ENCODE data around the gene ZNF500. TPM values are rescaled to one million over a fixed set of nuclear protein-coding genes. Genes with fewer than 3 reads are reported as not detected.

The ZNF500 gene
- total RNA-seq: 10 to 100 TPM; 12.6 to 23.3 (median 20.5) TPM

DNA sequence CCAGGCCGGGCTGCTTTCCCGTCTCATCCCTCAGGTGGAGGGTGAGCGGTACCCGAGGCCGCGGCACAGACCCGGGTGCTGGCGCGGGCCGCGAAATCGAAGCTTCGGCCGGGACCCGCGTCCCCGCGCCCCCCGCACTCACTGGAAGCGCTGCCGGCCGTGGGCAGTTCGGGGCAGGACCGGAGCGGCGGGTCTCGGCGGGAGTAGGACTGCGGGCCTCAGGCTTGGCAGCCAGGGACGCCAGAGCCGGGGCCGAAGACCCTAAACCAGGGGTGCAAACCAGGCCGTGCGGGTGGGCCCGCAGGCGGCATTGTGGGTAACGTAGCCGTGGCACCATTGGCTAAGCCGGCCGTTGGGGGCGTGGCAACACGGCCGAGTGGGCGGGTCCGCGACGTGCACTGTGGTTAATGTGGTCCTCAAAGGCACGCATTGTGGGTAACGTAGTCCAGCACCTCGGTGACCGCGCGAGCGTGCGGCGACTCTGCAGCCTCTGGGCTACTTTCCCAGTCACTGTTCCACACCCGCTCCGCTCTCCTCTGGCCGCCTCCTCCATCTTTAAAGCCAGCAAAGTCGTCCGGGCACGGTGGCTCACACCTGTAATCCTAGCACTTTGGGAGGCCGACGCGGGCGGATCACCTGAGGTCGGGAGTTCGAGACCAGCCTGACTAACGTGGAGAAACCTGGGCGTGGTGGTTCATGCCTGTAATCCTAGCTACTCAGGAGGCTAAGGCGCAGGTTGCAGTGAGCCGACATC is at the start of gene ZNF500:
ZNF500 (minus strand) TSS at position 288 of the 754 bp plus-strand sequence. CDS start 1,184 bp downstream, outside the sequence.
- peak within 1 kb of the TSS; percentile 94 for H3K4me3 ChIP-seq (ENCODE audit: low read depth, poor library complexity, severe bottlenecking)
- peak; percentile 98 to 100 for DNase-seq (ENCODE audit: low spot score in 2 of 2)
- TF ChIP-seq, protein P1, sequence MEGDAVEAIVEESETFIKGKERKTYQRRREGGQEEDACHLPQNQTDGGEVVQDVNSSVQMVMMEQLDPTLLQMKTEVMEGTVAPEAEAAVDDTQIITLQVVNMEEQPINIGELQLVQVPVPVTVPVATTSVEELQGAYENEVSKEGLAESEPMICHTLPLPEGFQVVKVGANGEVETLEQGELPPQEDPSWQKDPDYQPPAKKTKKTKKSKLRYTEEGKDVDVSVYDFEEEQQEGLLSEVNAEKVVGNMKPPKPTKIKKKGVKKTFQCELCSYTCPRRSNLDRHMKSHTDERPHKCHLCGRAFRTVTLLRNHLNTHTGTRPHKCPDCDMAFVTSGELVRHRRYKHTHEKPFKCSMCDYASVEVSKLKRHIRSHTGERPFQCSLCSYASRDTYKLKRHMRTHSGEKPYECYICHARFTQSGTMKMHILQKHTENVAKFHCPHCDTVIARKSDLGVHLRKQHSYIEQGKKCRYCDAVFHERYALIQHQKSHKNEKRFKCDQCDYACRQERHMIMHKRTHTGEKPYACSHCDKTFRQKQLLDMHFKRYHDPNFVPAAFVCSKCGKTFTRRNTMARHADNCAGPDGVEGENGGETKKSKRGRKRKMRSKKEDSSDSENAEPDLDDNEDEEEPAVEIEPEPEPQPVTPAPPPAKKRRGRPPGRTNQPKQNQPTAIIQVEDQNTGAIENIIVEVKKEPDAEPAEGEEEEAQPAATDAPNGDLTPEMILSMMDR (IDR thresholded peaks at IDR 0.05): no peak
- TF ChIP-seq POLR2A (IDR thresholded peaks at IDR 0.05): no peak
- 5 to 9% methylated on average over 24 to 43 of the region's 72 CpGs for WGBS, 2 donors
- intact Hi-C loops (cut with DNase I; ENCODE audit: low total_unique reads): no loop called here

DNA sequence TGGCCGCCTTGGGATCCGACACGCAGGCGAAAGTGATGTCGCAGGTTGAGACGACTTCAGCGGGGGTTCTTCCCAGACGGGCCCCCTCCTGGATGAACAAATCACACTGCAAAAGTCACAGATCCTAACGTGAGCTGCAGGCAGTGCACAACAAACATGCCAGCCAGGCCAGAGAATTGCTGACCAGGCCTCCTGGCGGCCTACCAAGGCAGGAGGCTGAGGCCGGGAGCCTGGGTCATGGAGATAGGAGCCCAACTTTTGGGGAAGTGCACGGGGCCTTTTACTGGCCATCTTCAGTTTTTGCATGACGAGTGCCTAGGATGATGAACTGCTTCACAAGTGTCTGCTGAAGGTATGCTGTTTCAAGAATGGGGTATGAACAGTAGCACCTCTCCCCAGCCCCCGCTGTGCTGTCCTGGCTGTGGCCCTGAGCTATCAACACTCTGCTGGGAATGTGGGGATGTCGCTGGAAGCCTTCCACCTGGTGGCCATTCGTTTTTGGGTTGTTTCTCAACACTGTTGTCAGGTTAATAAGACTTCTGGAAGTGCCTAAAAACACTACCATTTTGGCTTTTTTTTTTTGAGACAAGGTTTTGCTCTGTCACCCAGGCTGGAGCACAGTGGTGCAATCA is 47.7 kb upstream of the ZNF500 start:
- WGBS, 2 donors: 89 to 91% methylated on average over 16 of the region's 16 CpGs
- H3K4me3 ChIP-seq (ENCODE audit: low read depth, poor library complexity, severe bottlenecking): no peak overlapping the region
- TF ChIP-seq POLR2A (IDR thresholded peaks at IDR 0.05): no peak
- TF ChIP-seq, protein P1 (IDR thresholded peaks at IDR 0.05): no peak
- no peak for DNase-seq (ENCODE audit: low spot score in 2 of 2)
- intact Hi-C loops (cut with DNase I; ENCODE audit: low total_unique reads): no loop called here

DNA sequence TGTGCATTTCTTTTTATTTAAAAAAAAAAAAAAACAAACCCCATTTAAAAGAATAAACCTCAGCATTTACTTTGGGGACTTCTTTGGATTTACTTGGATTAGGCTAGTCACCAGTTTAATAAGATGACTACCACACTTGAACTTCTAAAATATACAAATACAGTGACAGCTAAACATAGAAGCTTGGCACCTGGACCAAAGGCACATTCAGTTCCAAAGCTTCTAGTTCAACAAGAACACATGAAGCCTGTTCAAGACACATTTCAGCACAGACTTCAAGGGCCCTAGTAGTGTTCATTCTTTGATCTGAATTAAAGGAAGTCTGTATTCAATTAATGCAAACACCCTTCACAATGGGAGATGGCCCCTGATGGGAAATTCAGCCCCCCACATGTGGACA is 47.1 kb upstream of the ZNF500 start:
- no peak for TF ChIP-seq POLR2A (IDR thresholded peaks at IDR 0.05)
- TF ChIP-seq, protein P1 (IDR thresholded peaks at IDR 0.05): no peak
- intact Hi-C loops (cut with DNase I; ENCODE audit: low total_unique reads): no loop called here

DNA sequence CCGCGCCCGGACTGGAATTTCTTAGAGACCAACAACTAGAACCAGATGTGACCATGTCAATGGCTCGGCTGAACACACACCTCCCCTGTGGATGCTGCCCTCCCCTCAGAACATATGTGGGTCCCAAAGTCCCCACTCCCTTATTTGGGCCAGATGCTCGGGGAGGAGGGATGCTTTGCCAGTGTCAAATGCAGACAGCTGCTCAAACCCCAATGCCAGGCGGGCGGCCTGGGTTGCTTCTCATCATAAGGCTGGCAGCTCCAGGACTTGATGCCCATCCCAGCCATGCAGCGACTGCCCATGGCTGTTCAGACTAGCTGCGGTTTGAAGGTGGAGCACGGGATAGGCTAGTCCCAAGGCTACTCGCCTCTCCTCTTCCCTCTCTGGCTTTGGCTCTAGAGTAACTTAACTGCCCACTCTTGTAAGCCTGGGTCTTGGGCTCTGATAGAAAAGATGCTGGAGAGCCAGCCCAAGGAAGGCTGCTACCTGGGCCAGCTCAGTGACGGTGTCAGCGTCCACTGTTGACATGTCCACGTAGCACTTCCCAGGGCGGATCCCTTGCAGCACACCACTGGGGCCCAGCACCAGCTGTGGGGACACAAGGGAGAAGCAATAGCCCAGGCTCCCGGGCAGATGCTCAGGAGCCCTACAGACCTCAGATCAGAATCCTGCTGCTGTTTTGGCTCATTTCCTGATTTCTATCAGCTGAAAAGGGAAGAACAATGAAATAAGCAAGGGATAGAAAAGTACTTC is 46.5 kb upstream of the ZNF500 start:
- no peak overlapping the region for H3K4me3 ChIP-seq (ENCODE audit: low read depth, poor library complexity, severe bottlenecking)
- no peak for DNase-seq (ENCODE audit: low spot score in 2 of 2)
- 94 to 95% methylated on average over 12 to 14 of the region's 16 CpGs for WGBS, 2 donors
- intact Hi-C loops (cut with DNase I; ENCODE audit: low total_unique reads): no loop called here
- TF ChIP-seq POLR2A (IDR thresholded peaks at IDR 0.05): no peak
- TF ChIP-seq, protein P1 (IDR thresholded peaks at IDR 0.05): no peak

More for the DNA sequence above, 47.1 kb upstream of the ZNF500 start:
- no peak for DNase-seq (ENCODE audit: low spot score in 2 of 2)
- H3K4me3 ChIP-seq (ENCODE audit: low read depth, poor library complexity, severe bottlenecking): no peak overlapping the region

DNA sequence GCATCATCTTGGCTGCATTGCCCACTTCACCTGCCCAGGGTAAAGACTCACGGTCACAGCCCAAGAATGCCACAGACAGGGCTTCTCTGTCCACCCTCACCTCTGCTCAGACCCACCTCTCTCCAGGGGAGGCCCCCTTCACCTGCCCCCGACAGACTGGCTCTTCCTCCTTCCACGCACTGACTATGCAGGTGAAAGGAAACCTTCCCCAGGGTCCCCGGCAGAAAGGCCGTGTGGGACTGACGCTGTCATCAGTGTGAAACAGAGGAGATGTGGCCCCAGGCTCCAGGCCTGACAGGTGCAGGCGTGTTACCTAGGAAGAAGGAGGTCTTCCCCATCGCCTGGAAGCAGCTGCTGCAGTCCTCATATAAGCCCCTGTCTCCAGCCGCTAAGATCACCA is 44.8 kb upstream of the ZNF500 start:
- no peak for TF ChIP-seq POLR2A (IDR thresholded peaks at IDR 0.05)
- TF ChIP-seq, protein P1 (IDR thresholded peaks at IDR 0.05): no peak
- WGBS, 2 donors: 87 to 91% methylated on average over 9 of the region's 9 CpGs
- no peak overlapping the region for H3K4me3 ChIP-seq (ENCODE audit: low read depth, poor library complexity, severe bottlenecking)
- no peak for DNase-seq (ENCODE audit: low spot score in 2 of 2)
- intact Hi-C loops (cut with DNase I; ENCODE audit: low total_unique reads): no loop called here
